ENCODE measurements around the gene C12orf76. TPM values are rescaled to one million over a fixed set of nuclear protein-coding genes. Genes with fewer than 3 reads are reported as not detected.

C12orf76 gene
- total and polyA plus RNA-seq, 9 of the 15 experiments (the other 6 are each of a cell fraction or from before 2014, with no cell fraction given): 6.3 to 38.6 (median 12.3) TPM

DNA sequence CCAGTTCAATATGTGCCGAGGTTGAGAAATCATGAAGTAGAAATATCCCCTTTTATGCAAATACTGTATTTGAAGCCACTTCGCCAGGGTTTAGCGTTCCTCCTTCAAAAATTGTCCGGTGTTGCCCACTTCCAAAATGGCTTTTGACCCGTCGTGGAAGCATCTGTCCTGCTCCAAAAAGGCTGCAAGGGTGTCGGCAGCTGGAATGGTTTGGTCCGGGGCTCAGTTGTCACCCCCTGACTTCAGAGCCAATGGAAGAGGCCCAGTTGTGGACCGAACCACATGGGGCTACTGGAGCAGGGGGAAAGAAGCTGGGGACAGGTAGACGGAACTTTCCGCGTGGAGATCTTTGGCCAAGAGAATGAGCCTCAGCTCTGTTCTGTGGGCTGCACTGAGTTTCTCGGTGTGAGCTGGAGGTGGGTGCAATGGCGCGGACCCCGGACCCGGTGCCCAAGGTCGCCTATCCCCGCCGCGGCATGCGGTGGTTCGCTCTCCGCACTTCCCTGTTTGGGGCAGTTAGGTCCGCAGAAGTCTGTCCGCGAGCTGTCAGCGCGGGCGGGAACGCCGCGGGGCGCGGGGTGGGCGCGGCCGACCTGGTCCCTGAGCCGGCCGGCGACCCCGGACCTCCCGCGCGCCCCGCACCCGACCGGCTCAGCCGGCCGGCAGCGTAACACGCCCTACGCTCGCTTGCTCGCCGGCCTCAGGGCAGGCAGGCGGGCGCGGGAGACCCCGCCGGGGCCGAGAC, 49.2 kb downstream of the C12orf76 start, which contains the start of gene ANKRD13A (continued):
- TF ChIP-seq, protein P1, sequence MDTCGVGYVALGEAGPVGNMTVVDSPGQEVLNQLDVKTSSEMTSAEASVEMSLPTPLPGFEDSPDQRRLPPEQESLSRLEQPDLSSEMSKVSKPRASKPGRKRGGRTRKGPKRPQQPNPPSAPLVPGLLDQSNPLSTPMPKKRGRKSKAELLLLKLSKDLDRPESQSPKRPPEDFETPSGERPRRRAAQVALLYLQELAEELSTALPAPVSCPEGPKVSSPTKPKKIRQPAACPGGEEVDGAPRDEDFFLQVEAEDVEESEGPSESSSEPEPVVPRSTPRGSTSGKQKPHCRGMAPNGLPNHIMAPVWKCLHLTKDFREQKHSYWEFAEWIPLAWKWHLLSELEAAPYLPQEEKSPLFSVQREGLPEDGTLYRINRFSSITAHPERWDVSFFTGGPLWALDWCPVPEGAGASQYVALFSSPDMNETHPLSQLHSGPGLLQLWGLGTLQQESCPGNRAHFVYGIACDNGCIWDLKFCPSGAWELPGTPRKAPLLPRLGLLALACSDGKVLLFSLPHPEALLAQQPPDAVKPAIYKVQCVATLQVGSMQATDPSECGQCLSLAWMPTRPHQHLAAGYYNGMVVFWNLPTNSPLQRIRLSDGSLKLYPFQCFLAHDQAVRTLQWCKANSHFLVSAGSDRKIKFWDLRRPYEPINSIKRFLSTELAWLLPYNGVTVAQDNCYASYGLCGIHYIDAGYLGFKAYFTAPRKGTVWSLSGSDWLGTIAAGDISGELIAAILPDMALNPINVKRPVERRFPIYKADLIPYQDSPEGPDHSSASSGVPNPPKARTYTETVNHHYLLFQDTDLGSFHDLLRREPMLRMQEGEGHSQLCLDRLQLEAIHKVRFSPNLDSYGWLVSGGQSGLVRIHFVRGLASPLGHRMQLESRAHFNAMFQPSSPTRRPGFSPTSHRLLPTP (IDR thresholded peaks at IDR 0.05; ENCODE audit: borderline replicate concordance, extremely low read depth, insufficient read length): no peak
- TF ChIP-seq FOSL1 (tag; conservative IDR thresholded peaks at IDR 0.05): no peak
- peak; percentile 69 for TF ChIP-seq CXXC5 (CRISPR knock-in tag; IDR thresholded peaks at IDR 0.05)
- TF ChIP-seq, protein P2, sequence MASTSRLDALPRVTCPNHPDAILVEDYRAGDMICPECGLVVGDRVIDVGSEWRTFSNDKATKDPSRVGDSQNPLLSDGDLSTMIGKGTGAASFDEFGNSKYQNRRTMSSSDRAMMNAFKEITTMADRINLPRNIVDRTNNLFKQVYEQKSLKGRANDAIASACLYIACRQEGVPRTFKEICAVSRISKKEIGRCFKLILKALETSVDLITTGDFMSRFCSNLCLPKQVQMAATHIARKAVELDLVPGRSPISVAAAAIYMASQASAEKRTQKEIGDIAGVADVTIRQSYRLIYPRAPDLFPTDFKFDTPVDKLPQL (IDR thresholded peaks at IDR 0.05; ENCODE audit: extremely low read depth, insufficient read length): no peak
- TF ChIP-seq, protein P3, sequence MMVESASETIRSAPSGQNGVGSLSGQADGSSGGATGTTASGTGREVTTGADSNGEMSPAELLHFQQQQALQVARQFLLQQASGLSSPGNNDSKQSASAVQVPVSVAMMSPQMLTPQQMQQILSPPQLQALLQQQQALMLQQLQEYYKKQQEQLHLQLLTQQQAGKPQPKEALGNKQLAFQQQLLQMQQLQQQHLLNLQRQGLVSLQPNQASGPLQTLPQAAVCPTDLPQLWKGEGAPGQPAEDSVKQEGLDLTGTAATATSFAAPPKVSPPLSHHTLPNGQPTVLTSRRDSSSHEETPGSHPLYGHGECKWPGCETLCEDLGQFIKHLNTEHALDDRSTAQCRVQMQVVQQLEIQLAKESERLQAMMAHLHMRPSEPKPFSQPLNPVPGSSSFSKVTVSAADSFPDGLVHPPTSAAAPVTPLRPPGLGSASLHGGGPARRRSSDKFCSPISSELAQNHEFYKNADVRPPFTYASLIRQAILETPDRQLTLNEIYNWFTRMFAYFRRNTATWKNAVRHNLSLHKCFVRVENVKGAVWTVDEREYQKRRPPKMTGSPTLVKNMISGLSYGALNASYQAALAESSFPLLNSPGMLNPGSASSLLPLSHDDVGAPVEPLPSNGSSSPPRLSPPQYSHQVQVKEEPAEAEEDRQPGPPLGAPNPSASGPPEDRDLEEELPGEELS (CRISPR knock-in tag; IDR thresholded peaks at IDR 0.05; ENCODE audit: borderline replicate concordance): peak; percentile 89; the same call in 1 of the 2 replicates
- no peak for TF ChIP-seq ZNF707 (CRISPR knock-in tag; conservative IDR thresholded peaks at IDR 0.05)
- no peak for TF ChIP-seq PPARD (CRISPR knock-in tag; IDR thresholded peaks at IDR 0.05)
- TF ChIP-seq PTBP1 (IDR thresholded peaks at IDR 0.05; ENCODE audit: low read depth, low read length): no peak
- no peak for TF ChIP-seq ZC3H11A (IDR thresholded peaks at IDR 0.05; ENCODE audit: low read depth, low read length)
- peak; percentile 17; the same call in 1 of the 2 replicates for TF ChIP-seq TAF7 (tag; IDR thresholded peaks at IDR 0.05)
- peak; percentile 69 for TF ChIP-seq HNRNPLL (IDR thresholded peaks at IDR 0.05; ENCODE audit: low read depth, low read length, poor library complexity, severe bottlenecking)
- TF ChIP-seq, protein P4, sequence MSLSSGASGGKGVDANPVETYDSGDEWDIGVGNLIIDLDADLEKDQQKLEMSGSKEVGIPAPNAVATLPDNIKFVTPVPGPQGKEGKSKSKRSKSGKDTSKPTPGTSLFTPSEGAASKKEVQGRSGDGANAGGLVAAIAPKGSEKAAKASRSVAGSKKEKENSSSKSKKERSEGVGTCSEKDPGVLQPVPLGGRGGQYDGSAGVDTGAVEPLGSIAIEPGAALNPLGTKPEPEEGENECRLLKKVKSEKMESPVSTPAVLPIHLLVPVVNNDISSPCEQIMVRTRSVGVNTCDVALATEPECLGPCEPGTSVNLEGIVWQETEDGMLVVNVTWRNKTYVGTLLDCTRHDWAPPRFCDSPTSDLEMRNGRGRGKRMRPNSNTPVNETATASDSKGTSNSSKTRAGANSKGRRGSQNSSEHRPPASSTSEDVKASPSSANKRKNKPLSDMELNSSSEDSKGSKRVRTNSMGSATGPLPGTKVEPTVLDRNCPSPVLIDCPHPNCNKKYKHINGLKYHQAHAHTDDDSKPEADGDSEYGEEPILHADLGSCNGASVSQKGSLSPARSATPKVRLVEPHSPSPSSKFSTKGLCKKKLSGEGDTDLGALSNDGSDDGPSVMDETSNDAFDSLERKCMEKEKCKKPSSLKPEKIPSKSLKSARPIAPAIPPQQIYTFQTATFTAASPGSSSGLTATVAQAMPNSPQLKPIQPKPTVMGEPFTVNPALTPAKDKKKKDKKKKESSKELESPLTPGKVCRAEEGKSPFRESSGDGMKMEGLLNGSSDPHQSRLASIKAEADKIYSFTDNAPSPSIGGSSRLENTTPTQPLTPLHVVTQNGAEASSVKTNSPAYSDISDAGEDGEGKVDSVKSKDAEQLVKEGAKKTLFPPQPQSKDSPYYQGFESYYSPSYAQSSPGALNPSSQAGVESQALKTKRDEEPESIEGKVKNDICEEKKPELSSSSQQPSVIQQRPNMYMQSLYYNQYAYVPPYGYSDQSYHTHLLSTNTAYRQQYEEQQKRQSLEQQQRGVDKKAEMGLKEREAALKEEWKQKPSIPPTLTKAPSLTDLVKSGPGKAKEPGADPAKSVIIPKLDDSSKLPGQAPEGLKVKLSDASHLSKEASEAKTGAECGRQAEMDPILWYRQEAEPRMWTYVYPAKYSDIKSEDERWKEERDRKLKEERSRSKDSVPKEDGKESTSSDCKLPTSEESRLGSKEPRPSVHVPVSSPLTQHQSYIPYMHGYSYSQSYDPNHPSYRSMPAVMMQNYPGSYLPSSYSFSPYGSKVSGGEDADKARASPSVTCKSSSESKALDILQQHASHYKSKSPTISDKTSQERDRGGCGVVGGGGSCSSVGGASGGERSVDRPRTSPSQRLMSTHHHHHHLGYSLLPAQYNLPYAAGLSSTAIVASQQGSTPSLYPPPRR (CRISPR knock-in tag; IDR thresholded peaks at IDR 0.05; ENCODE audit: borderline replicate concordance): peak; percentile 85; the same call in 1 of the 2 replicates
- TF ChIP-seq, protein P5, sequence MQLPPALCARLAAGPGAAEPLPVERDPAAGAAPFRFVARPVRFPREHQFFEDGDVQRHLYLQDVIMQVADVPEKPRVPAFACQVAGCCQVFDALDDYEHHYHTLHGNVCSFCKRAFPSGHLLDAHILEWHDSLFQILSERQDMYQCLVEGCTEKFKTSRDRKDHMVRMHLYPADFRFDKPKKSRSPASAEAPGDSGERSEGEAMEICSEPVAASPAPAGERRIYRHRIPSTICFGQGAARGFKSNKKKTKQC (CRISPR knock-in tag; IDR thresholded peaks at IDR 0.05): peak; percentile 90
- peak; percentile 89 for TF ChIP-seq LCOR (CRISPR knock-in tag; IDR thresholded peaks at IDR 0.05)
- TF ChIP-seq ZBTB1 (CRISPR knock-in tag; IDR thresholded peaks at IDR 0.05; ENCODE audit: borderline replicate concordance, low read depth): 0 out of 2 replicates have a peak, but pooled peaks have one; percentile 48

All from K562 (cell line).